Measurements from ENCODE around the gene JARID2. TPM values are rescaled to one million over a fixed set of nuclear protein-coding genes. Genes with fewer than 3 reads are reported as not detected.

The JARID2 gene
- total and polyA plus RNA-seq, 2 of the 4 experiments (the other 2 are of a cell fraction), result 9.6 to 12.9 TPM

DNA sequence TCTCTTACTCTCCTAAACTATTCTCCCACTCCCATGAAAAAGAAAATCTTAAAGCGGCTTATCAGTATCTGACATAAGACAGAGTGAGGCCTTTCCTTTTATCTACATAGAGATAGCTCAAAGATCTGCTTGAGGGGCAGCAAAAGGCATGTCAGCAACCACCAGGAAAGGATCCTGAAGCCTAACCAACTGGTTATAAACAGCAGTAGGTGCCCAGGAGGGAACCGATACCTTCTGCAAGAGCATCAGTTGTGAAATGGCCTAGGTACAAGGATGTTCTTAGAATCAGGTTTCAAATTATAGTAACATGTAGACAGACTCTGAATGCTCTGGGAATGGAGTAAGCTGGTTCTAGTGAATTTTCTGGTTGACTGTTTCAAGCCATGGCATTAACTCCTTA, 21.4 kb downstream of the JARID2 start:
- H3K27ac ChIP-seq (ENCODE audit: insufficient read depth, low read length), result no peak overlapping the region
- no peak overlapping the region for H3K4ac ChIP-seq (ENCODE audit: low read depth, low read length)
- no peak overlapping the region for H4K91ac ChIP-seq (ENCODE audit: insufficient read depth, low read depth, low read length)
- H2BK20ac ChIP-seq (ENCODE audit: low read depth, low read length), result no peak overlapping the region
- H3K9me1 ChIP-seq (ENCODE audit: insufficient read depth, low read length), result peaks cover 18% of the 10 kb centered on the region
- TF ChIP-seq CEBPB (IDR thresholded peaks at IDR 0.05; ENCODE audit: low read depth, low read length), result no peak
- TF ChIP-seq MXI1 (IDR thresholded peaks at IDR 0.05; ENCODE audit: borderline replicate concordance, low read depth, low read length), result no peak
- no peak for TF ChIP-seq RAD21 (IDR thresholded peaks at IDR 0.05; ENCODE audit: low read length)
- no peak for TF ChIP-seq SMC3 (IDR thresholded peaks at IDR 0.05; ENCODE audit: low read depth, low read length)
- no peak for TF ChIP-seq NFE2L2 (IDR thresholded peaks at IDR 0.05; ENCODE audit: low read depth, low read length)
- no peak for TF ChIP-seq MAFK (IDR thresholded peaks at IDR 0.05; ENCODE audit: low read depth, low read length)
- no peak for TF ChIP-seq POLR2A (IDR thresholded peaks at IDR 0.05; ENCODE audit: low read depth, low read length)
- TF ChIP-seq BHLHE40 (IDR thresholded peaks at IDR 0.05; ENCODE audit: low read depth, low read length), result no peak
- no peak for TF ChIP-seq FOS (IDR thresholded peaks at IDR 0.05; ENCODE audit: low read depth, low read length)
- TF ChIP-seq, protein P1, sequence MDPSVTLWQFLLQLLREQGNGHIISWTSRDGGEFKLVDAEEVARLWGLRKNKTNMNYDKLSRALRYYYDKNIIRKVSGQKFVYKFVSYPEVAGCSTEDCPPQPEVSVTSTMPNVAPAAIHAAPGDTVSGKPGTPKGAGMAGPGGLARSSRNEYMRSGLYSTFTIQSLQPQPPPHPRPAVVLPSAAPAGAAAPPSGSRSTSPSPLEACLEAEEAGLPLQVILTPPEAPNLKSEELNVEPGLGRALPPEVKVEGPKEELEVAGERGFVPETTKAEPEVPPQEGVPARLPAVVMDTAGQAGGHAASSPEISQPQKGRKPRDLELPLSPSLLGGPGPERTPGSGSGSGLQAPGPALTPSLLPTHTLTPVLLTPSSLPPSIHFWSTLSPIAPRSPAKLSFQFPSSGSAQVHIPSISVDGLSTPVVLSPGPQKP (IDR thresholded peaks at IDR 0.05; ENCODE audit: borderline replicate concordance, low read depth, low read length), result no peak
- no peak for TF ChIP-seq RCOR1 (IDR thresholded peaks at IDR 0.05; ENCODE audit: insufficient replicate concordance, low read length)
- TF ChIP-seq MAZ (IDR thresholded peaks at IDR 0.05; ENCODE audit: borderline replicate concordance, low read depth, low read length), result no peak
- TF ChIP-seq, protein P2, sequence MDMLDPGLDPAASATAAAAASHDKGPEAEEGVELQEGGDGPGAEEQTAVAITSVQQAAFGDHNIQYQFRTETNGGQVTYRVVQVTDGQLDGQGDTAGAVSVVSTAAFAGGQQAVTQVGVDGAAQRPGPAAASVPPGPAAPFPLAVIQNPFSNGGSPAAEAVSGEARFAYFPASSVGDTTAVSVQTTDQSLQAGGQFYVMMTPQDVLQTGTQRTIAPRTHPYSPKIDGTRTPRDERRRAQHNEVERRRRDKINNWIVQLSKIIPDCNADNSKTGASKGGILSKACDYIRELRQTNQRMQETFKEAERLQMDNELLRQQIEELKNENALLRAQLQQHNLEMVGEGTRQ (IDR thresholded peaks at IDR 0.05; ENCODE audit: low read depth, low read length), result no peak
- no peak for TF ChIP-seq RFX5 (IDR thresholded peaks at IDR 0.05; ENCODE audit: low read depth, low read length)
- TF ChIP-seq, protein P3, sequence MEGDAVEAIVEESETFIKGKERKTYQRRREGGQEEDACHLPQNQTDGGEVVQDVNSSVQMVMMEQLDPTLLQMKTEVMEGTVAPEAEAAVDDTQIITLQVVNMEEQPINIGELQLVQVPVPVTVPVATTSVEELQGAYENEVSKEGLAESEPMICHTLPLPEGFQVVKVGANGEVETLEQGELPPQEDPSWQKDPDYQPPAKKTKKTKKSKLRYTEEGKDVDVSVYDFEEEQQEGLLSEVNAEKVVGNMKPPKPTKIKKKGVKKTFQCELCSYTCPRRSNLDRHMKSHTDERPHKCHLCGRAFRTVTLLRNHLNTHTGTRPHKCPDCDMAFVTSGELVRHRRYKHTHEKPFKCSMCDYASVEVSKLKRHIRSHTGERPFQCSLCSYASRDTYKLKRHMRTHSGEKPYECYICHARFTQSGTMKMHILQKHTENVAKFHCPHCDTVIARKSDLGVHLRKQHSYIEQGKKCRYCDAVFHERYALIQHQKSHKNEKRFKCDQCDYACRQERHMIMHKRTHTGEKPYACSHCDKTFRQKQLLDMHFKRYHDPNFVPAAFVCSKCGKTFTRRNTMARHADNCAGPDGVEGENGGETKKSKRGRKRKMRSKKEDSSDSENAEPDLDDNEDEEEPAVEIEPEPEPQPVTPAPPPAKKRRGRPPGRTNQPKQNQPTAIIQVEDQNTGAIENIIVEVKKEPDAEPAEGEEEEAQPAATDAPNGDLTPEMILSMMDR (conservative IDR thresholded peaks at IDR 0.05; ENCODE audit: low read depth, low read length), result no peak
- no peak overlapping the region for H2BK120ac ChIP-seq (ENCODE audit: low read depth, low read length)
- no peaks in the 10 kb centered on the region for H3K36me3 ChIP-seq (ENCODE audit: control insufficient read depth, insufficient read depth, low read length)
- no peak overlapping the region for H3K9ac ChIP-seq (ENCODE audit: low read depth, low read length)
- no peak overlapping the region for H3K4me3 ChIP-seq (ENCODE audit: insufficient read depth, low read depth, low read length)
- no TSS peak for BruUV-seq (replicated peaks)
- peaks cover 96% of the 10 kb centered on the region for H4K20me1 ChIP-seq (ENCODE audit: insufficient read depth, low read length)
- ATAC-seq (ENCODE audit: low read depth) (no peak), DNase-seq (no peak)
- no peak overlapping the region for H3K18ac ChIP-seq (ENCODE audit: low read depth, low read length)
- intact Hi-C loops (cut with micrococcal nuclease), result no loop called here
- H2BK15ac ChIP-seq (ENCODE audit: low read depth, low read length), result no peak overlapping the region
- in situ Hi-C loops (cut with MboI; ENCODE audit: low sequenced_read_pairs), result loop anchor here (25.0 kb wide), 1 partner anchor 345 kb away; no protein-coding TSS in a partner anchor
- H2AFZ ChIP-seq (replicated peaks; ENCODE audit: low read length, poor library complexity), result no peak overlapping the region
- peaks cover 27% of the 10 kb centered on the region for H3K4me1 ChIP-seq (ENCODE audit: control insufficient read depth, insufficient read depth, low read length)
- ChIA-PET CTCF (no interaction called here), POLR2A (ENCODE audit: unreplicated experiment) (no interaction called here)
- peaks cover 35 to 89% of the 10 kb centered on the region in 2 experiments for H3K79me1 ChIP-seq (ENCODE audit: low read depth in 1 of 2, low read length in 2 of 2)
- H3K23ac ChIP-seq (ENCODE audit: low read depth, low read length), result 0 out of 2 replicates have a peak overlapping the region, but pooled peaks have one; percentile 16
- H2AK9ac ChIP-seq (replicated peaks; ENCODE audit: low read depth, low read length, poor library complexity), result no peak overlapping the region
- no CpG with 5 or more reads among the region's 2 CpGs for WGBS, 2 experiments (ENCODE audit: extremely low coverage in 2 of 2, insufficient read length in 1 of 2)
- H4K8ac ChIP-seq (ENCODE audit: low read depth in 2 of 2, low read length in 2 of 2), result no peak overlapping the region
- no peak overlapping the region for H3K14ac ChIP-seq (replicated peaks; ENCODE audit: low read depth, low read length)
- H2AK5ac ChIP-seq (ENCODE audit: low read depth, low read length), result no peak overlapping the region
- H3K9me3 ChIP-seq (ENCODE audit: control insufficient read depth, insufficient read depth, low read length), result no peaks in the 10 kb centered on the region
- no peak overlapping the region for H3K4me2 ChIP-seq (ENCODE audit: low read depth, low read length)
- dilution Hi-C loops (cut with HindIII; ENCODE audit: low sequenced_read_pairs, unreplicated experiment), result no loop called here
- H3K56ac ChIP-seq (ENCODE audit: extremely low read depth, insufficient read depth, low read length), result no peak overlapping the region
- no peak overlapping the region for H2BK5ac ChIP-seq (ENCODE audit: low read depth, low read length, poor library complexity, severe bottlenecking)
- no peak overlapping the region for H4K5ac ChIP-seq (ENCODE audit: low read depth, low read length)
- no peaks in the 10 kb centered on the region for H3K27me3 ChIP-seq (ENCODE audit: control insufficient read depth, insufficient read depth, low read length)
